ENCODE data around the gene RASGRP2. TPM values are rescaled to one million over a fixed set of nuclear protein-coding genes. Genes with fewer than 3 reads are reported as not detected.
A peak's percentile ranks its signal among the peaks of the same experiment; 100 is the strongest.

RASGRP2 gene
- total RNA-seq, 4 donors from 2014 or later, result 32.8 to 72.8 (median 34.9) TPM

DNA sequence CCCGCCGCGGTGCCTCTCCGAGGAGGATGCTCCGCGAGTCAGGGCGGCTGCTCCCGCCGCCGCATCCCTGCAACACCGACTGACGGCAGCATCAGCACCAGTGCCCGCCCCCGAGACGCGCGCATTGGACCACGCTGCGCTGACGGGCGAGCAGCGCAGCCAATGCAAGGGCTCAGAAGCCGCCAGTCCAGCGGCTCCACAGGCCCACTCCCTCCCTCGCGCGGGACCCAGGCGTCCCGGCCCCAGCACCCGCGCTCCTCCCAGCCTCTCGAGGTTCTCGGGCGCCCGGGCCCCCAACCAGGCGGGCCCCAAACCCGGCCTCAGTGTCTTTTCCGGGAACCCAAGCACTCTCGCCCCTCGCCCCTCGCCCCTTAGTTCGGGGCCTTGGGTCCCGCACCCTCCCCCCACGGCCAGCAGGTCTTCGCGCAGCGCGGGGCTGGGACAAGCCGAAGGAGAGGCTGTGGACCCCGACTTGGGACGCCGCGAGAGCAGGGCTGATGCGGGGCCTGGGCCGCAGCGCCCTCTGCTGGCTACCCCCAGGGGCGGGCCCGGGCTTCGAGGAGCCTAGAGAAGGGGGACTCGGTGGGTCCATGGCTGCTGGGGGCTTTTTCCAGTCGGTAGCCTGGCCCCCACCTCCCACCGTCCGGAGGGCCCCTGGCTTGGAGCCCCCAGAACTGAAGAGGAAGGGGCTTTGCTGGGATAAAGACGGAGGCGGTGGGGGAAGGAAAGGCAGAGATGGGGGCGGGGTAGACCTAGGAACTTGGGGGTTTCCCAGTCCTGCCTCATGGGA lies 20.6 kb downstream of the RASGRP2 start, which contains the start of gene NRXN2:
Gene NRXN2, minus strand, starts transcription at position 81 of the 790 bp plus-strand sequence. CDS start 9,498 bp downstream, outside the sequence.
- Histone ChIP-seq H3K4me3 (peak within 1 kb of the TSS; percentile 63 to 82 (median 79)), H3K4me1 (peaks cover 6 to 11% (median 9%) of the 10 kb centered on the region in 4 donors), H3K36me3 (peaks cover 0 to 17% (median 11%) of the 10 kb centered on the region in 4 donors), H3K9me3 (no peaks in the 10 kb centered on the region), H3K27ac (replicated peaks in 1 of 4) (peak within 1 kb of the TSS; percentile 69 to 79 (median 76)), H3K27me3 (peaks cover 0 to 46% (median 9%) of the 10 kb centered on the region in 4 donors)
- TF ChIP-seq, protein P1, sequence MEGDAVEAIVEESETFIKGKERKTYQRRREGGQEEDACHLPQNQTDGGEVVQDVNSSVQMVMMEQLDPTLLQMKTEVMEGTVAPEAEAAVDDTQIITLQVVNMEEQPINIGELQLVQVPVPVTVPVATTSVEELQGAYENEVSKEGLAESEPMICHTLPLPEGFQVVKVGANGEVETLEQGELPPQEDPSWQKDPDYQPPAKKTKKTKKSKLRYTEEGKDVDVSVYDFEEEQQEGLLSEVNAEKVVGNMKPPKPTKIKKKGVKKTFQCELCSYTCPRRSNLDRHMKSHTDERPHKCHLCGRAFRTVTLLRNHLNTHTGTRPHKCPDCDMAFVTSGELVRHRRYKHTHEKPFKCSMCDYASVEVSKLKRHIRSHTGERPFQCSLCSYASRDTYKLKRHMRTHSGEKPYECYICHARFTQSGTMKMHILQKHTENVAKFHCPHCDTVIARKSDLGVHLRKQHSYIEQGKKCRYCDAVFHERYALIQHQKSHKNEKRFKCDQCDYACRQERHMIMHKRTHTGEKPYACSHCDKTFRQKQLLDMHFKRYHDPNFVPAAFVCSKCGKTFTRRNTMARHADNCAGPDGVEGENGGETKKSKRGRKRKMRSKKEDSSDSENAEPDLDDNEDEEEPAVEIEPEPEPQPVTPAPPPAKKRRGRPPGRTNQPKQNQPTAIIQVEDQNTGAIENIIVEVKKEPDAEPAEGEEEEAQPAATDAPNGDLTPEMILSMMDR (IDR thresholded peaks at IDR 0.05), result peak in 2 of 3 experiments; percentile 91
- no peak for TF ChIP-seq EP300 (IDR thresholded peaks at IDR 0.05)
- TF ChIP-seq POLR2AphosphoS5 (IDR thresholded peaks at IDR 0.05), result peak in 1 of 2 donors; percentile 25
- WGBS, result 5% methylated on average over 23 of the region's 66 CpGs
- intact Hi-C loops (cut with DNase I), result loop anchor here (1.0 kb wide), 1 partner anchor 35 kb away; no protein-coding TSS in a partner anchor
- no peak for DNase-seq (ENCODE audit: extremely low spot score)

DNA sequence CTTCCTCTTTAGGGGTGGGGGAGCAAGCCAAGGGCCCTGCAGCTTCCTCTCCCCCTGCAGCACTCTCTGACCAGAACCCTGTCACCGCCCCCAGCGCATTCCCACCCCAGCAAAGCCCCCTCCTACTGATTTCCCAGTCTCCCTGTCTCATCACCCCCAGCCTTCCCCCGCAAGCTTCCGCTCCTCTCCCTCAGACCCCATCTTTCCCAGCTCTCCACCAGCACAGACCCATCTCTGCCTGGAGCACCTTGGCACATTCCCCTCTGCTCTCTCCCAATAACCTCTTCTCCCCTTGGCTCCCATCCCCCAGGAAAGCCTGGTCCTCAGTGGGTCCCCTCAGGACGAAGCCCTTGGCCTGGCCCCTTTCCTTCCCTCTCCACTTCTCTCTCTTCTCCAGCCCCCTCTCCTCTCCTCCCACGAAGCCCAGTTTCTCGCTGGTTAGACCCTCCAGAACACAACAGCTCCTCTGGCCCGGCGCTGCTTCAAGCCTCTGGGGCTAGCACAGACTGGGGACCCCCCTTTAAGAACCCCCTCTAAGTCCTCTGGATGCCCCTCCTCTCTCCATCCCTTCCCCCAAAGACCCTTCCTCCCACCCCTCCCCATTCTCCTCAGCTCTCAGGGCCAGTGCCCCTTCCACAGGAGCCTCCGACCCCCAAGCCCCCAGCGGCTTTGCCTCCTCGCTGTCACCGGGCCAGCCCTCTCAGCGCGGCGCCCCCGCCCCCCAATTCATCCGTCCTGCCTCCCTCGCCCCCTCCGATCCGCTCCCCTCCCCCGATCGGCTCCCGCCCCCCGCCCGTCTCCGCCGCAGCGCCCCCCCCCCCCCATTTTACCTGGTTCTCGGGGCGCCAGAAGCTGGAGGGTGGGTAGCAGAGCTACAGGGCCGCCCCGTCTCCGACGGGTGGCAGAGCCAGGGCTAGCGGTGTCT lies 21.5 kb downstream of the RASGRP2 start:
- intact Hi-C loops (cut with DNase I), result loop anchor here (1.0 kb wide), 1 partner anchor 34 kb away; no protein-coding TSS in a partner anchor
- Histone ChIP-seq H3K9me3 (no peaks in the 10 kb centered on the region), H3K27me3 (peaks cover 0 to 55% (median 11%) of the 10 kb centered on the region in 4 donors), H3K27ac (replicated peaks in 1 of 4) (no peak overlapping the region), H3K36me3 (peaks cover 0 to 8% (median 3%) of the 10 kb centered on the region in 4 donors), H3K4me1 (peaks cover 6 to 11% (median 9%) of the 10 kb centered on the region in 4 donors), H3K4me3 (peak overlapping the region in 2 of 4 donors; percentile 63 to 82)
- TF ChIP-seq, protein P1 (IDR thresholded peaks at IDR 0.05), result no peak
- no peak for TF ChIP-seq POLR2AphosphoS5 (IDR thresholded peaks at IDR 0.05)
- TF ChIP-seq POLR2A (IDR thresholded peaks at IDR 0.05; ENCODE audit: low read depth), result no peak
- no peak for TF ChIP-seq EP300 (IDR thresholded peaks at IDR 0.05)
- WGBS, result 19% methylated on average over 13 of the region's 36 CpGs
- DNase-seq (ENCODE audit: extremely low spot score), result no peak

DNA sequence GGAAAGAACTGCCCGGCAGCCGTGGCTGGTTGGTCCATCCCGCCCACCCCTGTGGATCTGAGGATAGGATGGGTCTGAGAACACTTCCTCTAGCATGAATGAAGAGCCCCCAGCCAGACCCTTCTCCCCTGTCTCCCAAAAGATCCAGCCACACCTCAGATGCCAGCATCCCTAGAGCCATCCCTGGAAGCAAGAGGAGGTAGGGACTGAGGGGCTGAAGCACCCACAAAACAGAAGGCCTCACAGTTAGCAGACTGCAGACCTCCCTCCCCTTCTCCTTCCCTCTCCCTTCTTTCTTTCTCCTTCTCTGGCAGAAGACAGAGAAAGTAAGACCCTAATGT lies 22.6 kb downstream of the RASGRP2 start:
- no peak for DNase-seq (ENCODE audit: extremely low spot score)
- H3K4me1 ChIP-seq, result peaks cover 6 to 11% (median 9%) of the 10 kb centered on the region in 4 donors
- H3K9me3 ChIP-seq, result no peaks in the 10 kb centered on the region
- no peak overlapping the region for H3K27ac ChIP-seq (replicated peaks in 1 of 4)
- H3K36me3 ChIP-seq, result no peaks in the 10 kb centered on the region
- intact Hi-C loops (cut with DNase I), result no loop called here
- no peak for TF ChIP-seq POLR2AphosphoS5 (IDR thresholded peaks at IDR 0.05)
- TF ChIP-seq EP300 (IDR thresholded peaks at IDR 0.05), result no peak
- TF ChIP-seq POLR2A (IDR thresholded peaks at IDR 0.05; ENCODE audit: low read depth), result no peak
- TF ChIP-seq, protein P1 (IDR thresholded peaks at IDR 0.05), result no peak
- peaks cover 0 to 66% (median 15%) of the 10 kb centered on the region in 4 donors for H3K27me3 ChIP-seq
- no peak overlapping the region for H3K4me3 ChIP-seq
- 67% methylated on average over 3 of the region's 3 CpGs for WGBS

DNA sequence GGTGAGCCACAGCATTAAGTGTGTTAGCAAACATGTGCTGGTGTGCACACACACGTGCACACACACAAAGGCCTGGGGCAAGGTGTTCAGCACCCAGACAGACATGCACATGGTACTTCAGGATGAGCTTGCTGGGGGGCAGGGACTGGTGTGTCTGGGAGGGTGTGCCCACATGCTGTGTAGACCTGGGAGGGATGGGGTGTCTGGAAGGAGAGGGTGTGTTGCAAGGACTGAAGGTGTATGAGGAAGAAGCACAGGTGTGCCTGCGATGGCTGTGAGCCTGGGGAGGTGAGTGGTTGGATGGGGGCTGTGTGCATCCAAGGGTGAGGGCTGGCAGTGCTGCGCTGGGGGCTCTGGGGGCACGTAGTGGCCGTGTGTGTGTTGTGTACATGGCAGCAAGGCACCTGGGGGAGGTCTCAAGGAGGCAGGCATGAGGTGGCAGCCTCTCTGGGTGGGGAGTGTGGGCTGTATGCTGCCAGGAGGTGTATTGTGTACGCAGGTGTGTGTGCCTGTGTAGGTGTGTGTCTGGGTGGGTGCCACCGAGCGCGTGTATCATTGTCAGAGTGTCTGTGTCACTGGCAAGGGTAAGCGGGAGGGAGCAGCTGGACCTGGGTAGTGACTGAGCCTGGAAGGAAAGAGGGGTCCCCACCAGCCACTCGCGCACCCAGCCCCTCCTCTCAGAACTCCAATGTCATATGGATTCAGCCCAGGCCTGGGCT lies 23.1 kb downstream of the RASGRP2 start:
- Histone ChIP-seq H3K9me3 (no peaks in the 10 kb centered on the region), H3K36me3 (no peaks in the 10 kb centered on the region), H3K4me1 (peaks cover 6 to 11% (median 9%) of the 10 kb centered on the region in 4 donors), H3K27ac (replicated peaks in 1 of 4) (no peak overlapping the region), H3K27me3 (peaks cover 0 to 72% (median 21%) of the 10 kb centered on the region in 4 donors), H3K4me3 (no peak overlapping the region)
- TF ChIP-seq EP300 (IDR thresholded peaks at IDR 0.05) (no peak), POLR2A (IDR thresholded peaks at IDR 0.05; ENCODE audit: low read depth) (no peak), POLR2AphosphoS5 (IDR thresholded peaks at IDR 0.05) (no peak)
- TF ChIP-seq, protein P1 (IDR thresholded peaks at IDR 0.05), result no peak
- no peak for DNase-seq (ENCODE audit: extremely low spot score)
- 86% methylated on average over 10 of the region's 12 CpGs for whole genome bisulfite sequencing
- intact Hi-C loops (cut with DNase I), result no loop called here

All from esophagus muscularis mucosa (tissue), 4 donors.